H1 (cell line): ENCODE data around the gene HEXIM2. TPM values are rescaled to one million over a fixed set of nuclear protein-coding genes. Genes with fewer than 3 reads are reported as not detected.
A peak's percentile ranks its signal among the peaks of the same experiment; 100 is the strongest.

Source experiments
- CTCF ChIA-PET: fragments of 300-600 bp; sonication (Branson Sonifier 250); formaldehyde crosslinking; loops from one replicate; lab custom pipeline; 2021; ENCODE audit not compliant: partially characterized antibody; lab: Charles Lee
- POLR2A ChIA-PET: fragments of 300-600 bp; sonication (Branson Sonifier 250); formaldehyde crosslinking; loops from one replicate; lab custom pipeline; 2021; ENCODE audit warnings: inconsistent platforms; ENCODE audit not compliant: partially characterized antibody; lab: Charles Lee
- DNase-seq, 2 experiments: peaks; one replicate each; pipeline versions ENCODE4 v3.0.0 to v3.0.0-alpha.2; 2010 to 2022; ENCODE audit warnings: low spot score in 2 of 2, low read depth in 1 of 2, mixed read lengths in 1 of 2
- FAIRE-seq: peaks from 2 replicates; lab custom pipeline; 2011; peaks lifted over from hg19 to GRCh38; lab: Jason Lieb, UNC
- H2AFZ ChIP-seq: 2 replicates; pipeline ENCODE4 v1.8.1; 2012; ENCODE audit warnings: low read length, inconsistent platforms
- H2AK5ac ChIP-seq: 2 replicates; pipeline ENCODE4 v1.6.1; 2013; ENCODE audit warnings: low read depth, low read length
- H2BK120ac ChIP-seq: replicated peaks from 2 replicates; pipeline ENCODE3; 2013; ENCODE audit warnings: low read depth, low read length, inconsistent platforms
- H2BK12ac ChIP-seq: 2 replicates; pipeline ENCODE4 v1.6.1; 2013; ENCODE audit warnings: low read depth, low read length
- H2BK15ac ChIP-seq: 2 replicates; pipeline ENCODE4 v1.6.1; 2013; ENCODE audit warnings: low read length
- H2BK20ac ChIP-seq: 2 replicates; pipeline ENCODE4 v1.6.1; 2013; ENCODE audit warnings: low read length
- H2BK5ac ChIP-seq: 2 replicates; pipeline ENCODE4 v1.6.1; 2013; ENCODE audit warnings: low read depth, low read length
- H3K14ac ChIP-seq: 2 replicates; pipeline ENCODE4 v1.6.1; 2013; ENCODE audit warnings: inconsistent platforms; ENCODE audit not compliant: insufficient read length
- H3K18ac ChIP-seq: 2 replicates; pipeline ENCODE4 v1.6.1; 2013; ENCODE audit warnings: low read length; ENCODE audit errors: extremely low read depth
- H3K23ac ChIP-seq: 2 replicates; pipeline ENCODE4 v1.6.1; 2013; ENCODE audit warnings: inconsistent platforms; ENCODE audit not compliant: insufficient read length
- H3K23me2 ChIP-seq: 2 replicates; pipeline ENCODE4 v1.6.1; 2013; ENCODE audit warnings: low read depth, low read length
- H3K27ac ChIP-seq: 2 replicates; pipeline ENCODE4 v1.6.1; 2011; ENCODE audit warnings: low read depth, low read length, inconsistent platforms
- H3K27me3 ChIP-seq, 4 experiments: replicated peaks in 1 of 4; 1 replicate in 1 of 4; 2 replicates in 3 of 4; pipeline versions ENCODE4 v1.6.1 to v1.8.1; 2011 to 2013; ENCODE audit warnings: low read length in 3 of 4, mild to moderate bottlenecking in 3 of 4, inconsistent platforms in 2 of 4, mixed read lengths in 2 of 4, moderate library complexity in 1 of 4; ENCODE audit not compliant: control insufficient read depth in 3 of 4, insufficient read depth in 3 of 4; ENCODE audit errors: extremely low read depth in 1 of 4
- H3K36me3 ChIP-seq, 4 experiments: 2 replicates each; pipeline versions ENCODE4 v1.6.1 to v1.8.1; 2011 to 2013; ENCODE audit warnings: mild to moderate bottlenecking in 4 of 4, low read length in 3 of 4, moderate library complexity in 2 of 4, control low read depth in 1 of 4, inconsistent platforms in 1 of 4; ENCODE audit not compliant: insufficient read depth in 4 of 4, control insufficient read depth in 2 of 4
- H3K4ac ChIP-seq: replicated peaks from 2 replicates; pipeline ENCODE3; 2013; ENCODE audit warnings: low read length, low read depth, mixed read lengths, inconsistent platforms; ENCODE audit not compliant: insufficient read length
- H3K4me1 ChIP-seq, 4 experiments: replicated peaks in 1 of 4; 1 replicate in 1 of 4; 2 replicates in 3 of 4; pipeline versions ENCODE4 v1.6.1 to v1.8.1; 2011 to 2013; ENCODE audit warnings: low read length in 3 of 4, inconsistent platforms in 2 of 4, mixed read lengths in 1 of 4; ENCODE audit not compliant: insufficient read depth in 4 of 4, control insufficient read depth in 3 of 4
- H3K4me2 ChIP-seq, 2 experiments: 2 replicates each; pipeline versions ENCODE4 v1.6.1 to v1.8.1; 2011 to 2013; ENCODE audit warnings: low read depth in 2 of 2, low read length in 2 of 2, control low read depth in 1 of 2, inconsistent platforms in 1 of 2, mild to moderate bottlenecking in 1 of 2; ENCODE audit not compliant: insufficient read depth in 1 of 2
- H3K4me3 ChIP-seq, 4 experiments: fragments of 200-600, 300-600 bp in 1 of 4; sonication (generic), shearing (Covaris generic), sonication (Bioruptor Twin) in 1 of 4; 2 replicates each; pipeline versions ENCODE4 v1.5.1 to v1.8.1; 2011 to 2016; ENCODE audit warnings: low read length in 4 of 4, low read depth in 3 of 4, control low read depth in 2 of 4, inconsistent platforms in 2 of 4, mild to moderate bottlenecking in 2 of 4, mixed read lengths in 1 of 4, moderate library complexity in 1 of 4; ENCODE audit not compliant: insufficient read depth in 2 of 4; ENCODE audit errors: extremely low read depth in 1 of 4
- H3K56ac ChIP-seq: replicated peaks from 2 replicates; pipeline ENCODE3; 2013; ENCODE audit warnings: low read depth, mild to moderate bottlenecking, mixed read lengths, low read length, inconsistent platforms; ENCODE audit not compliant: insufficient read length
- H3K79me1 ChIP-seq: 2 replicates; pipeline ENCODE4 v1.6.1; 2013; ENCODE audit warnings: low read depth, low read length, control low read depth
- H3K79me2 ChIP-seq, 2 experiments: 2 replicates each; pipeline versions ENCODE4 v1.6.1 to v1.8.1; 2012 to 2013; ENCODE audit warnings: low read length in 2 of 2, mild to moderate bottlenecking in 2 of 2, inconsistent platforms in 1 of 2; ENCODE audit not compliant: insufficient read depth in 2 of 2, control insufficient read depth in 1 of 2
- H3K9ac ChIP-seq, 4 experiments: replicated peaks in 1 of 4; 1 replicate in 1 of 4; 2 replicates in 3 of 4; pipeline versions ENCODE4 v1.6.1 to v1.8.1; 2011 to 2013; ENCODE audit warnings: low read depth in 3 of 4, low read length in 3 of 4, control low read depth in 2 of 4, mild to moderate bottlenecking in 2 of 4, moderate library complexity in 2 of 4, inconsistent platforms in 1 of 4; ENCODE audit errors: extremely low read depth in 1 of 4
- H3K9me3 ChIP-seq, 2 experiments: 2 replicates each; pipeline versions ENCODE4 v1.6.1 to v1.8.1; 2012 to 2013; ENCODE audit warnings: mild to moderate bottlenecking in 2 of 2, moderate library complexity in 2 of 2, control low read depth in 1 of 2, inconsistent platforms in 1 of 2, low read depth in 1 of 2, low read length in 1 of 2, mixed read lengths in 1 of 2; ENCODE audit not compliant: insufficient read depth in 2 of 2
- H4K20me1 ChIP-seq, 2 experiments: replicated peaks in 1 of 2; 2 replicates each; pipeline versions ENCODE3 to v1.8.1; 2011 to 2013; ENCODE audit warnings: inconsistent platforms in 2 of 2, low read length in 2 of 2, mild to moderate bottlenecking in 1 of 2; ENCODE audit not compliant: insufficient read depth in 2 of 2, control insufficient read depth in 1 of 2
- H4K5ac ChIP-seq: 2 replicates; pipeline ENCODE4 v1.6.1; 2013; ENCODE audit warnings: low read length, low read depth, mixed read lengths, inconsistent platforms; ENCODE audit not compliant: insufficient read length
- H4K8ac ChIP-seq: 2 replicates; pipeline ENCODE4 v1.8.0; 2013; ENCODE audit warnings: mild to moderate bottlenecking, moderate library complexity, low read length, inconsistent platforms; ENCODE audit not compliant: insufficient read depth; ENCODE audit errors: extremely low read depth
- H4K91ac ChIP-seq: replicated peaks from 2 replicates; pipeline ENCODE3; 2013; ENCODE audit warnings: low read length, mixed read lengths, inconsistent platforms; ENCODE audit not compliant: insufficient read length
- BACH1 ChIP-seq: IDR thresholded peaks from 2 replicates; pipeline ENCODE4 v1.6.1; 2012; ENCODE audit warnings: low read length, improper control_type of control experiment
- CBX5 ChIP-seq: fragments of 300-800, 300-1000 bp; sonication (generic); IDR thresholded peaks from 2 replicates; pipeline ENCODE4 v1.7.1; 2016; ENCODE audit warnings: antibody characterized with exemption, low read length, low read depth
- KDM4A ChIP-seq: IDR thresholded peaks from one replicate; pipeline ENCODE4 v1.7.1; 2012; ENCODE audit warnings: low read depth, mild to moderate bottlenecking, moderate library complexity, low read length, inconsistent platforms; ENCODE audit not compliant: severe bottlenecking
- NANOG ChIP-seq: IDR thresholded peaks from 2 replicates; pipeline ENCODE4 v1.6.1; 2011; ENCODE audit warnings: low read length, low read depth, mild to moderate bottlenecking, inconsistent platforms; ENCODE audit not compliant: insufficient read depth, poor library complexity, severe bottlenecking
- RFX5 ChIP-seq: IDR thresholded peaks from 2 replicates; pipeline ENCODE4 v1.6.1; 2011; ENCODE audit warnings: low read depth, low read length, improper control_type of control experiment, borderline replicate concordance
- SAP30 ChIP-seq: fragments of 300-600 bp; sonication (generic); IDR thresholded peaks from 2 replicates; pipeline ENCODE4 v1.7.1; 2012; ENCODE audit warnings: low read length, moderate library complexity, mild to moderate bottlenecking, inconsistent platforms; ENCODE audit not compliant: insufficient read depth, insufficient replicate concordance
- SIN3A ChIP-seq, 2 experiments: IDR thresholded peaks in 1 of 2; conservative IDR thresholded peaks in 1 of 2; 2 replicates each; pipeline ENCODE4 v1.6.1; 2011 to 2012; ENCODE audit warnings: low read length in 2 of 2, improper control_type of control experiment in 1 of 2, low read depth in 1 of 2, mild to moderate bottlenecking in 1 of 2
- SP2 ChIP-seq: IDR thresholded peaks from 2 replicates; pipeline ENCODE4 v1.6.1; 2012; ENCODE audit warnings: mild to moderate bottlenecking, low read length, inconsistent platforms
- SRF ChIP-seq: IDR thresholded peaks from 2 replicates; pipeline ENCODE4 v1.6.1; 2011; ENCODE audit warnings: mild to moderate bottlenecking, low read depth, low read length, moderate library complexity
- TAF1 ChIP-seq: IDR thresholded peaks from 2 replicates; pipeline ENCODE4 v1.6.1; 2011; ENCODE audit warnings: mild to moderate bottlenecking, low read depth, low read length
- YY1 ChIP-seq: IDR thresholded peaks from 2 replicates; pipeline ENCODE4 v1.6.1; 2011; ENCODE audit warnings: low read depth, mild to moderate bottlenecking, low read length
- WGBS, 2 experiments: shearing (Covaris generic) in 1 of 2; methylation state at CpG; one replicate each; pipeline versions ENCODE4 v1.1.6 to v1.1.7; 2013 to 2015; ENCODE audit warnings: low lambda C conversion rate in 2 of 2, mixed read lengths in 2 of 2, inconsistent platforms in 1 of 2, low coverage in 1 of 2, missing lambda C conversion rate in 1 of 2; ENCODE audit not compliant: insufficient replicate concordance in 2 of 2, insufficient coverage in 1 of 2, insufficient read length in 1 of 2; ENCODE audit errors: extremely low coverage in 1 of 2, missing lambda C conversion rate in 1 of 2; 5-methylcytosine and 5-hydroxymethylcytosine counted together
- polyA plus RNA-seq, 7 experiments: library from polyadenylated mRNA; depleted of rRNA in 3 of 7; stranded (reverse) in 5 of 7; unstranded in 2 of 7; fragments of >200 nt in 5 of 7; fragments of 200-250 nt in 2 of 7; gene quantifications; 1 replicate in 5 of 7; 2 replicates in 1 of 7; 4 replicates in 1 of 7; pipeline versions ENCODE4 v1.2.1 to v1.2.3, GENCODE V29; 2011 to 2013; ENCODE audit warnings: missing spikeins in 2 of 7, mixed read lengths in 2 of 7
- total RNA-seq: library from RNA; stranded (reverse); fragmentation: NEBNext Ultra II Directional; extraction: Animal tissue kit (Norgen Biotek cat#: 25700); gene quantifications from 2 replicates; pipeline ENCODE4 v1.2.1, GENCODE V29; 2021

The HEXIM2 gene
- total and polyA plus RNA-seq, 2 of the 8 experiments (the other 6 are each of a cell fraction or from before 2014, with no cell fraction given) = 7.5 to 13.2 TPM

DNA sequence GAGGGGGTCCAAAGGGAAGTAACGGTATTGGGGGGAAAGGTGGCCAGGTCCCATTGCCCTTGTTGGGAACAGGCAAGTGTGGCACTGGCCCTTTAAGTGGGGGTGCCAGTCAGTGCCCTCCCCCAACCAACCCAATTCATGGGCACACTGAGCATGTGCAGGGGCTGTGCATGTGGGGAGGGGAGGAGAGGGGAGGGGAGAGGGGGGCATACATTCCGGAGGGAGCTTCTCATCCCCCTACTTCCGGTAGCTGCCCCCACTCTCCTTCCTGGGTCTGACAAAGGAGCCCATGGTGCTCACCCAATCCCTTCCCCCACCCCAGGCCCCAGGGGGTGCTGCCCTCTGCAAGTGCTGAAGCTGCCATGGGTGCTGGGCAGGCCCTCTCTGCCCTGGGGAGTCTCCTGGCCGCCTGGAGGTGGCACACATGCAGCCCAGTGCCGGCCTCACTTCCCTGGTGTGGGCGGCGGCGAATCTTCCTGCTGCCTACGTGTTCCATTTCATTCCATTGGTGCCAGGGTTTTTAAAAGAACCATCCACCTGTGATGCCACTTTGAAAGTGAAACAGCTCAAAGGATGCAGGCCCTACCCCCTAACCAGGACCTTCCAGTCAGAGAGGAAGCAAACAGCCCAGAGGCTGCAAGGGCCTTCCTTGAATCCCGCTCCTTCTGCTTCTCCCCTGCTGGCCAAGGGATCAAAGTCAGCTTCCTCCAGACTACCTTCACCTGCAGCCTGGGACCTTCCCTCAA, 11.0 kb downstream of the HEXIM2 start:
- peak overlapping the region; percentile 40; the same call in 1 of the 2 replicates for H2BK15ac ChIP-seq
- H3K18ac ChIP-seq = peak overlapping the region; percentile 96
- H3K4me1 ChIP-seq = peaks cover 5 to 29% (median 26%) of the 10 kb centered on the region in 4 experiments
- peak overlapping the region; percentile 77 for H2BK120ac ChIP-seq
- H3K79me2 ChIP-seq = no peaks in the 10 kb centered on the region
- FAIRE-seq = peak; percentile 32
- 0 out of 2 replicates have a peak overlapping the region, but pooled peaks have one; percentile 92 for H2AK5ac ChIP-seq
- H3K14ac ChIP-seq = no peak overlapping the region
- peak overlapping the region; percentile 64 for H3K27ac ChIP-seq
- H3K4ac ChIP-seq = no peak overlapping the region
- H4K91ac ChIP-seq = peak overlapping the region; percentile 92
- H2BK20ac ChIP-seq = peak overlapping the region; percentile 9; the same call in 1 of the 2 replicates
- peak overlapping the region; percentile 12 to 58 for H3K4me2 ChIP-seq
- no peaks in the 10 kb centered on the region; the same call in 1 of the 2 replicates for H3K23me2 ChIP-seq
- H2BK5ac ChIP-seq = peak overlapping the region; percentile 98
- no peaks in the 10 kb centered on the region for H3K27me3 ChIP-seq
- H3K23ac ChIP-seq = no peak overlapping the region
- H3K9me3 ChIP-seq = no peaks in the 10 kb centered on the region
- no peak overlapping the region for H4K8ac ChIP-seq
- no peak overlapping the region for H4K5ac ChIP-seq
- WGBS, 2 experiments = 54% methylated on average over 9 of the region's 10 CpGs; no CpG with 5 or more reads in 1 of the 2 experiments
- no peaks in the 10 kb centered on the region for H4K20me1 ChIP-seq
- H3K4me3 ChIP-seq = peak overlapping the region in 1 of 4 experiments; percentile 28; a peak in 2 of 8 replicates
- H3K36me3 ChIP-seq = peaks cover 0 to 4% (median 2%) of the 10 kb centered on the region in 4 experiments; a peak in 1 of 8 replicates
- peak overlapping the region; percentile 97; the same call in 1 of the 2 replicates for H2BK12ac ChIP-seq
- CTCF ChIA-PET = interaction anchor here (0.6 to 10.0 kb wide), 15 partner anchors 10 to 228 kb away, joined by 3 to 103 read pairs (median 6); partner anchors contain the start of genes ACBD4, HEXIM1 and HEXIM2
- no peak overlapping the region for H3K56ac ChIP-seq
- no peak overlapping the region for H2AFZ ChIP-seq
- no peaks in the 10 kb centered on the region for H3K79me1 ChIP-seq
- peak overlapping the region in 1 of 4 experiments; percentile 34; a peak in 1 of 7 replicates for H3K9ac ChIP-seq
- POLR2A ChIA-PET = interaction anchor here (0.8 to 26.8 kb wide), 10 partner anchors 8 to 278 kb away, joined by 3 to 1076 read pairs (median 9); partner anchors contain the start of genes HEXIM1, HEXIM2 and NMT1
- peak in 1 of 2 experiments; percentile 70 for DNase-seq
- TF ChIP-seq SAP30 (no peak), SRF (no peak), YY1 (no peak), RFX5 (no peak), NANOG (no peak), CBX5 (no peak), TAF1 (peak; percentile 44; the same call in 1 of the 2 replicates), SP2 (no peak), KDM4A (no peak), BACH1 (no peak), SIN3A (conservative IDR thresholded peaks at IDR 0.05 in 1 of 2, IDR thresholded peaks at IDR 0.05 in 1 of 2; ENCODE audit: low read depth in 1 of 2, low read length in 2 of 2) (no peak)
